SK-N-SH (cell line): Measurements from ENCODE around the gene SYT1.

Experiments used
- CTCF ChIP-seq: fragments of 200-600 bp; sonication (generic); IDR thresholded peaks from 2 replicates; pipeline ENCODE4 v1.6.1; 2017; ENCODE audit warnings: antibody characterized with exemption, mild to moderate bottlenecking, moderate library complexity
- EZH2phosphoT487 ChIP-seq: fragments of 200-600 bp; sonication (generic); IDR thresholded peaks from 2 replicates; pipeline ENCODE4 v1.6.1; 2017; ENCODE audit warnings: low read depth, mixed run types, mild to moderate bottlenecking, antibody characterized with exemption, moderate library complexity, borderline replicate concordance
- MEF2A ChIP-seq: IDR thresholded peaks from 2 replicates; pipeline ENCODE4 v1.4.0; 2012; ENCODE audit warnings: low read depth, borderline replicate concordance
- PBX3 ChIP-seq: IDR thresholded peaks from 2 replicates; pipeline ENCODE4; 2012
- RCOR1 ChIP-seq: fragments of 150-350 bp; IDR thresholded peaks from 2 replicates; pipeline ENCODE4 v1.6.1; 2017; ENCODE audit warnings: antibody characterized with exemption, low read length

- TF ChIP-seq PBX3, result no peak
- TF ChIP-seq EZH2phosphoT487, result no peak
- TF ChIP-seq CTCF, result no peak
- TF ChIP-seq MEF2A, result no peak
- no peak for TF ChIP-seq RCOR1
These were observed 46.1 kb upstream of the SYT1 start for GRCh38 chr12:78818487-78818886.
